ENCODE results near the gene LRFN4.

LRFN4 gene

GRCh38 chr11:66861774-66862558, 5.1 kb downstream of the LRFN4 start:
- H3K4me3 ChIP-seq (ENCODE audit: low read depth in 1 of 2, low read length in 1 of 2), result no peak overlapping the region
- H3K4me1 ChIP-seq (ENCODE audit: control insufficient read depth in 1 of 2, insufficient read depth in 1 of 2, low read depth in 1 of 2, low read length in 1 of 2), result peaks cover 3 to 5% of the 10 kb centered on the region in 2 experiments
- no peaks in the 10 kb centered on the region for H3K9me3 ChIP-seq
- no peaks in the 10 kb centered on the region for H3K27me3 ChIP-seq
- no peaks in the 10 kb centered on the region for H3K36me3 ChIP-seq
- no peak overlapping the region for H3K27ac ChIP-seq
- TF ChIP-seq CTCF (IDR thresholded peaks at IDR 0.05), result no peak

- H3K27ac ChIP-seq, result no peak overlapping the region
- H3K36me3 ChIP-seq, result no peaks in the 10 kb centered on the region
- no peaks in the 10 kb centered on the region for H3K4me1 ChIP-seq (ENCODE audit: control insufficient read depth in 1 of 2, insufficient read depth in 1 of 2, low read depth in 1 of 2, low read length in 1 of 2)
- H3K9me3 ChIP-seq, result no peaks in the 10 kb centered on the region
- H3K4me3 ChIP-seq (ENCODE audit: low read depth in 1 of 2, low read length in 1 of 2), result no peak overlapping the region
- no peak for TF ChIP-seq CTCF (IDR thresholded peaks at IDR 0.05)
- H3K27me3 ChIP-seq, result no peaks in the 10 kb centered on the region
Measured at GRCh38 chr11:66862559-66863037, 5.7 kb downstream of the LRFN4 start.

GRCh38 chr11:66863428-66864125, 6.7 kb downstream of the LRFN4 start:
- TF ChIP-seq CTCF (IDR thresholded peaks at IDR 0.05), result no peak

GRCh38 chr11:66864172-66864901, 7.5 kb downstream of the LRFN4 start:
- TF ChIP-seq CTCF (IDR thresholded peaks at IDR 0.05), result no peak
- Histone ChIP-seq H3K27ac (no peak overlapping the region), H3K9me3 (no peaks in the 10 kb centered on the region), H3K27me3 (no peaks in the 10 kb centered on the region), H3K4me1 (ENCODE audit: control insufficient read depth in 1 of 2, insufficient read depth in 1 of 2, low read depth in 1 of 2, low read length in 1 of 2) (peaks cover 0 to 6% of the 10 kb centered on the region in 2 experiments), H3K36me3 (no peaks in the 10 kb centered on the region), H3K4me3 (ENCODE audit: low read depth in 1 of 2, low read length in 1 of 2) (no peak overlapping the region)

More at GRCh38 chr11:66863428-66864125, 6.7 kb downstream of the LRFN4 start:
- no peak overlapping the region for H3K27ac ChIP-seq
- no peaks in the 10 kb centered on the region for H3K9me3 ChIP-seq
- no peak overlapping the region for H3K4me3 ChIP-seq (ENCODE audit: low read depth in 1 of 2, low read length in 1 of 2)
- no peaks in the 10 kb centered on the region for H3K36me3 ChIP-seq
- no peaks in the 10 kb centered on the region for H3K27me3 ChIP-seq
- peaks cover 0 to under 1% of the 10 kb centered on the region in 2 experiments for H3K4me1 ChIP-seq (ENCODE audit: control insufficient read depth in 1 of 2, insufficient read depth in 1 of 2, low read depth in 1 of 2, low read length in 1 of 2)

- Histone ChIP-seq H3K4me1 (ENCODE audit: control insufficient read depth in 1 of 2, insufficient read depth in 1 of 2, low read depth in 1 of 2, low read length in 1 of 2) (peaks cover 0 to 6% of the 10 kb centered on the region in 2 experiments), H3K36me3 (no peaks in the 10 kb centered on the region), H3K4me3 (ENCODE audit: low read depth in 1 of 2, low read length in 1 of 2) (no peak overlapping the region), H3K27ac (no peak overlapping the region), H3K27me3 (no peaks in the 10 kb centered on the region), H3K9me3 (no peaks in the 10 kb centered on the region)
- TF ChIP-seq CTCF (IDR thresholded peaks at IDR 0.05), result no peak
Measured at GRCh38 chr11:66864924-66865697, 8.2 kb downstream of the LRFN4 start.
